HEK293T (cell line): ENCODE data around the gene SCO2.

Experiments used
- CTBP1 ChIP-seq: fragments of 450-650 bp; IDR thresholded peaks from 2 replicates; pipeline ENCODE4 v1.6.1; 2016; ENCODE audit warnings: borderline replicate concordance
- FOXK2 ChIP-seq: fragments of 450-650 bp; IDR thresholded peaks from 2 replicates; pipeline ENCODE4 v1.6.1; 2016; ENCODE audit warnings: mild to moderate bottlenecking
- L3MBTL2 ChIP-seq: fragments of 450-650 bp; conservative IDR thresholded peaks from 2 replicates; pipeline ENCODE4 v1.6.1; 2016; ENCODE audit warnings: mild to moderate bottlenecking
- SP1 ChIP-seq: fragments of 450-650 bp; IDR thresholded peaks from 2 replicates; pipeline ENCODE4 v1.6.1; 2017
- TARDBP ChIP-seq: fragments of 450-650 bp; IDR thresholded peaks from 2 replicates; pipeline ENCODE4 v1.6.1; 2016
- ZNF384 ChIP-seq: fragments of 450-650 bp; IDR thresholded peaks from 2 replicates; pipeline ENCODE4 v1.6.1; 2016

GRCh38 chr22:50523458-50523805 is 2.0 kb downstream of the SCO2 start:
- TF ChIP-seq CTBP1 (no peak), SP1 (no peak), ZNF384 (no peak), FOXK2 (no peak), L3MBTL2 (no peak), TARDBP (no peak)
